K562 (cell line): ENCODE results near the gene ZSWIM6. TPM values are rescaled to one million over a fixed set of nuclear protein-coding genes. Genes with fewer than 3 reads are reported as not detected.

Experiments
- CREM ChIP-seq: IDR thresholded peaks from 2 replicates; pipeline ENCODE4 v1.6.1; 2014; ENCODE audit warnings: antibody characterized with exemption, low read depth
- ETS2 ChIP-seq: IDR thresholded peaks from 2 replicates; pipeline ENCODE4 v1.6.1; 2016; ENCODE audit warnings: borderline replicate concordance, missing genetic modification characterization, mild to moderate bottlenecking, moderate library complexity, missing compliant biosample characterization; ENCODE audit not compliant: poor library complexity, severe bottlenecking
- KDM2B ChIP-seq: fragments of 250-450 bp; sonication (Bioruptor Pico); IDR thresholded peaks from 2 replicates; pipeline ENCODE4 v1.8.0; 2021; ENCODE audit warnings: mild to moderate bottlenecking, moderate library complexity
- MED1 ChIP-seq: sonication (generic); formaldehyde crosslinking; IDR thresholded peaks from 2 replicates; pipeline ENCODE4 v1.8.1; 2023; ENCODE audit warnings: missing genetic modification reagents, borderline replicate concordance
- RBM39 ChIP-seq: fragments of 200-400 bp; formaldehyde crosslinking; optimal IDR thresholded peaks from 2 replicates; pipeline ENCODE3; 2018; ENCODE audit warnings: low read depth, low read length
- SIRT6 ChIP-seq: IDR thresholded peaks from one replicate; pipeline ENCODE4 v1.6.1; 2012; ENCODE audit warnings: low read depth, mild to moderate bottlenecking, control low read depth, inconsistent platforms, low read length, moderate library complexity
- UBTF ChIP-seq, 2 experiments: IDR thresholded peaks; 2 replicates each; pipeline ENCODE4 v1.6.1; 2012; ENCODE audit warnings: improper control_type of control experiment in 2 of 2, low read depth in 2 of 2, low read length in 2 of 2, borderline replicate concordance in 1 of 2
- XRCC4 ChIP-seq: IDR thresholded peaks from one replicate; pipeline ENCODE4 v1.6.1; 2011; ENCODE audit not compliant: insufficient read depth, insufficient read length; ENCODE audit errors: extremely low read depth
- ZBTB40 ChIP-seq, 2 experiments: fragments of 450-650 bp in 1 of 2; sonication (generic) in 1 of 2; formaldehyde crosslinking in 1 of 2; IDR thresholded peaks; 2 replicates each; pipeline versions ENCODE4 v1.7.1 to v1.9.0; 2016 to 2022; ENCODE audit warnings: inconsistent platforms in 1 of 2, mild to moderate bottlenecking in 1 of 2, missing genetic modification reagents in 1 of 2
- ZNF174 ChIP-seq: fragments of 250-450 bp; sonication (Bioruptor Pico); IDR thresholded peaks from 2 replicates; pipeline ENCODE4 v1.4.0; 2020; ENCODE audit warnings: mild to moderate bottlenecking
- ZNF3 ChIP-seq: fragments of 250-450 bp; sonication (Bioruptor Pico); IDR thresholded peaks from 2 replicates; pipeline ENCODE4 v1.5.0; 2021; ENCODE audit warnings: mild to moderate bottlenecking, moderate library complexity
- ZNF445 ChIP-seq: fragments of 250-450 bp; sonication (Bioruptor Pico); IDR thresholded peaks from 2 replicates; pipeline ENCODE4 v1.4.0; 2020; ENCODE audit warnings: low read depth, mild to moderate bottlenecking, moderate library complexity
- ZNF644 ChIP-seq: fragments of 200-800 bp; sonication (Bioruptor generic); IDR thresholded peaks from 2 replicates; pipeline ENCODE4 v1.6.1; 2016; ENCODE audit warnings: low read depth, missing genetic modification characterization, missing compliant biosample characterization
- polyA plus RNA-seq, 8 experiments: library from polyadenylated mRNA; depleted of rRNA in 4 of 8; stranded (reverse) in 5 of 8; unstranded in 3 of 8; fragments of >200 nt; fragmentation: Nextera tagmentation in 2 of 8; fragmentation: Illumina TruSeq in 1 of 8; extraction: Ambion mirVana in 2 of 8; extraction: Trizol in 1 of 8; gene quantifications; 2 replicates each; pipeline versions ENCODE4 v1.2.1 to v1.2.3, GENCODE V29; 2011 to 2014; ENCODE audit warnings: inconsistent platforms in 1 of 8, missing spikeins in 1 of 8
- total RNA-seq, 7 experiments: library from RNA; depleted of rRNA in 6 of 7; stranded (reverse); fragments of >200 nt in 6 of 7; fragmentation: Illumina TruSeq in 2 of 7; extraction: Trizol in 2 of 7; gene quantifications; 2 replicates each; pipeline versions ENCODE4 v1.2.1 to v1.2.3, GENCODE V29; 2011 to 2021; ENCODE audit warnings: low replicate concordance in 1 of 7
- TF ChIP-seq, protein P1 (sequence below): sonication (generic); formaldehyde crosslinking; IDR thresholded peaks from 2 replicates; pipeline ENCODE4 v1.8.0; 2022; ENCODE audit warnings: missing genetic modification reagents, mild to moderate bottlenecking, borderline replicate concordance

The ZSWIM6 gene
- total and polyA plus RNA-seq, 9 of the 15 experiments (the other 6 are each of a cell fraction or from before 2014, with no cell fraction given), result 0.81 to 3.2 (median 2.0) TPM

- TF ChIP-seq ZNF3 (CRISPR knock-in tag) (no peak), ZNF644 (tag) (no peak), XRCC4 (no peak), SIRT6 (no peak), MED1 (no peak), ZNF445 (no peak), CREM (peak; percentile 97), KDM2B (no peak), ETS2 (tag) (no peak), UBTF (IDR thresholded peaks at IDR 0.05; ENCODE audit: borderline replicate concordance in 1 of 2, low read depth in 2 of 2, low read length in 2 of 2) (peak in 1 of 2 experiments; percentile 77; a peak in 1 of 4 replicates), ZNF174 (CRISPR knock-in tag) (no peak), ZBTB40 (IDR thresholded peaks at IDR 0.05) (peak; percentile 66), ZBTB40 (CRISPR knock-in tag; IDR thresholded peaks at IDR 0.05) (no peak), RBM39 (no peak)
- TF ChIP-seq, protein P1, sequence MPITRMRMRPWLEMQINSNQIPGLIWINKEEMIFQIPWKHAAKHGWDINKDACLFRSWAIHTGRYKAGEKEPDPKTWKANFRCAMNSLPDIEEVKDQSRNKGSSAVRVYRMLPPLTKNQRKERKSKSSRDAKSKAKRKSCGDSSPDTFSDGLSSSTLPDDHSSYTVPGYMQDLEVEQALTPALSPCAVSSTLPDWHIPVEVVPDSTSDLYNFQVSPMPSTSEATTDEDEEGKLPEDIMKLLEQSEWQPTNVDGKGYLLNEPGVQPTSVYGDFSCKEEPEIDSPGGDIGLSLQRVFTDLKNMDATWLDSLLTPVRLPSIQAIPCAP, result no peak
Measured at GRCh38 chr5:61331407-61332357, at the start of gene ZSWIM6 (continued).
